Measurements from ENCODE around the gene MKI67.
"Not testable (repeated sequence)": the region's sequence is repeated elsewhere in the genome, so short reads cannot be mapped to it uniquely, and the experiment has no call there.

MKI67 gene

GRCh38 chr10:128125944-128126764 is at the start of gene MKI67:
TSS of gene MKI67 (minus strand) at chr10:128126423. CDS start at chr10:128125667, 756 bp downstream.
- FAIRE-seq (peak; percentile 92), DNase-seq (ENCODE audit: extremely low spot score, insufficient read length, low read depth) (peak; percentile 90)

DNA sequence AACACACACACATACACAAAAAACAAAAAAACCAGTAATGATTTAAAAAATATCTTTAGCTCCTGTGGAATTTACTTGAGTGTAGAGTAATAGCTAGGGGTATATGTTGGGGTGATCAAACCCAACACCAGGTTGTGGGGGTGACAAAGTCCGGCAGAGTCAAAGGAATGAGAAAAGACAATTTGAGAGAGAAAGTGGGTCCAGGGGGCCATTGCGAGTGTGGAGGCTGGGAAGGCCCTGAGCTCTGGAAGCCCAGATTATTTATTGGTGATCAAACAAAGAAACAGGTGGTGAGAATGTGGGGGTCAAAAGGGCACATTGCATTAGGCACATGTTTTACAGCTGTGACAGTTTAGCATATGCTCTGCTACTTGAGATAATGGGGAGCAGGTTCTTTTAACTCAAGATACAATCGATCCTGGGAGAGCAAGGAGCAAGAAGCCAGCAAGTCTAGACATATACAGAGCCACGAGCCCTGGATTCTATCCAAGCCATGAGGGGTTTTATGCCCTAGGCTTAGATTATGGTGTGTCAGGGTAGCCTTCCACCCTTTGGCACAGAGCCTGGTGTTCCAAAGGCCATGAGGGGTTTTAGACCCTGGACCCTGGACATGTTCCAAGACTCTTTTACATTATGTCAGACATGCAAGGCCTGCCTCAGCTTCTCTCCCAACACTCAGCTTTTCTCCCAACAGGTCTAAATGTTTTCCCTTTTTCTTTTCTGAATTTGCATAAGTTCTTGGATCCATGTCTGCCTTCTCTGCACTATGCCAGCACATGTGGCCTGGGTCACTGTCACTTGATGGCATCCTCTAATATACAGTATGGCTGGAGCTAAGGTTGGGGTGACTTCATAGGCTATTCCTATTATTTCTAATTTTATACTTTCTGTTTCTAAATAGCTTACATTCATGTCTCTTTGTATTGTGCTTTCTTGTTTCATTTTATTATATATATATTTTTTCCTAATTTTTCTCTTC is 48.6 kb upstream of the MKI67 start:
- DNase-seq (ENCODE audit: extremely low spot score, insufficient read length, low read depth), result no peak
- no peak for FAIRE-seq

- DNase-seq (ENCODE audit: extremely low spot score, insufficient read length, low read depth) (no peak), FAIRE-seq (no peak)
These were observed 47.2 kb upstream of the MKI67 start for GRCh38 chr10:128173386-128173785.

DNA sequence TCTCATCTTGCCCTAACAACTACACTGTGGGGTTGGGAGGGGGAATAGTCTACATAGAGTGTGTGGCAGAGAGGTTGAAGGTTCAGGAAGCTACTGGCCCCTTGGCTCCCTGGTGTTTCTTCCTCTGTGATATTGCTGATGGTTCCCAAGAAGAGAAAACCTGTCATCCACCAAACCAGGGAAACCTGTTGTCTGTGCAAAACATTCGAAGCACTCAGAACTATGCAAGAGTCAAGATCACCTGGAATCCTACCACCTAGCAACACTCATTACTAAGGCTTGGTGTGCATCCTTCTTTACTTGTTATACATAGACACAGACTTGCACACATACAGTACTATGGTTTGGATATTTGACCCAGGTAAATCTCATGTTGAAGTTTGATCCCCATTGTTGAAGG is 46.5 kb upstream of the MKI67 start:
- FAIRE-seq (no peak), DNase-seq (ENCODE audit: extremely low spot score, insufficient read length, low read depth) (no peak)

DNA sequence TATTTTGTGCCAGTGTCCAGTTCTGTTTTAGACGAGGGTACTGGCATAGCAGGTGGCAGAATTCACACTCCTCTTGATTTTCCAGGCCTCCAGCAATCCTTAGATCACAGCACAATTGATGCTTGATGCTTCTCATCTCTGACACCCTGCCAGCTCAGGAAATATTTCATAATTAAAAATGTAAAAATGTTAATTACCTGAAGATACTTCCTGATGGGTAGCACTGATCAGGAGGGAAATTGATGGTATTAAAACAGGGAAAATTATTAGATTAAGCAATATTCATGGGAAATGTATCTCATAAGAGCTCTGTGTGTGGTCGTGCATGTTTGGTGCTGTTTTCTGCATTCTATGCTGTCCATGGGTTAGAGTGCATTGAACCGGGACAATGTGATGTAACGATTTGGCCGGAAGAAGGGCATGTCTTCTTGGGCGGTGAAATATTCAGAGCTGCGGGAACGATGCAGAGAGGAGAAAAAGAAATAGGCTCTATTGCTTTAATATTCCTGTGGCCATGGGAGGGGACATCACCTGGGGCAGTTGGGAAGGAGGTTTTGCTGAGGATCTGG is 43.7 kb upstream of the MKI67 start:
- DNase-seq (ENCODE audit: extremely low spot score, insufficient read length, low read depth) (no peak), FAIRE-seq (no peak)

- FAIRE-seq, result no peak
- no peak for DNase-seq (ENCODE audit: extremely low spot score, insufficient read length, low read depth)
These were observed 41.8 kb upstream of the MKI67 start for GRCh38 chr10:128167926-128168520.

DNA sequence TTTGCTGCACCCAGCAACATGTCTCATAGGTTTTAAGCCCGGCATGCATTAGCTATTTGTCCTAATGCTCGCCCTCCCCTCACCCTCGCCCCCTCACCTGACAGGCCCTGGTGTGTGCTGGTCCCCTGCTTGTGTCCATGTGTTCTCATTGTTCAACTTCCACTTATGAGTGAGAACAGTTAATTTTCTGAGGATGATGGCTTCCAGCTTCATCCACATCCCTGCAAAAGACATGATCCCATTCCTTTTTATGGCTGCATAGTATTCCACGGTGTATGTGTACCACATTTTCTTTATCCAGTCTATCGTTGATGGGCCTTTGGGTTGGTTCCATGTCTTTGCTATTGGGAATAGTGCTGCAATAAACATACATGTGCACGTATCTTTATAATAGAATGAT is 40.9 kb upstream of the MKI67 start:
- FAIRE-seq; DNase-seq (ENCODE audit: extremely low spot score, insufficient read length, low read depth): not testable (repeated sequence)

GRCh38 chr10:128166151-128166550 is 39.9 kb upstream of the MKI67 start:
- DNase-seq (ENCODE audit: extremely low spot score, insufficient read length, low read depth) (no peak), FAIRE-seq (no peak)

- FAIRE-seq (no peak), DNase-seq (ENCODE audit: extremely low spot score, insufficient read length, low read depth) (no peak)
These were observed 39.3 kb upstream of the MKI67 start for GRCh38 chr10:128165536-128165935.

DNA sequence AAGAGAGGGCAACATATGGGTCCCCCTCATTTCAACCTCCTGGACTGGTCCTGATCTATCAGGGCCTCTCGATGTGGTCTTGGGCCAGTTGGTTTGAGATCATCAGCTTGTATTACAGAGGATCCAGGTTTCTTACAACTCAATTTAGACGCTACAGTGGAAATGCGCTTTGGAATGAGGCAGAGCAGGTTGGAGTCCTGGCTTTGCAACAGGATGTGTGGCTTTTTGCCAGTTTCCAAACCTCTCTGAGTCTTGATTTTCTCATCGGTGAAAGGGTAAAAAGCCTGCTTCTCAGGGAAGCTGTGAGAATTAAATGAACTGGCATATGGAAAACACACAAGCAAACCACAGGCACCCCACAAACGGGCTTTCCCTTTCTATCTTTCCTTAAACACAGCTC is 37.5 kb upstream of the MKI67 start:
- FAIRE-seq, result no peak

DNA sequence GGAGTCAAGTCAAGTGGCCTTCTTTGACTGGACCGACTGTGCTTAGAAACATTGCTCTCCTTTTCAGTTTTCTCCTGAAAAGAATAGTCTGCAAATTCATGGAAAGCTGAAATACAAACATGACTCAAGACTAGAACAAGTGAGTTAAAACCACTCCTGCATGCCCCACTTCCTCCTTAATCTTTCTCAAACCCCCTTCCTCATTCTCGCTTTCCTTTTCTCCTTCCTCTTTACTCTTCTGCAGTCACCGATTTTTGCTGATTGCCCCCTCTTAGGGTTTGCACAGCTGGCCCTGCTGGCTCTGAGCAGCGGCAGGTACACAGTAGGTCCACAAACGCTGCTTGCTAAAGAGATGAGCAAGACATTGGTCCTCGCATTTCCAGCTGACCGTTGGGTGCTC is 34.8 kb upstream of the MKI67 start:
- no peak for FAIRE-seq
- DNase-seq (ENCODE audit: extremely low spot score, insufficient read length, low read depth), result no peak

More for the DNA sequence above, 37.5 kb upstream of the MKI67 start:
- DNase-seq (ENCODE audit: extremely low spot score, insufficient read length, low read depth), result no peak

DNA sequence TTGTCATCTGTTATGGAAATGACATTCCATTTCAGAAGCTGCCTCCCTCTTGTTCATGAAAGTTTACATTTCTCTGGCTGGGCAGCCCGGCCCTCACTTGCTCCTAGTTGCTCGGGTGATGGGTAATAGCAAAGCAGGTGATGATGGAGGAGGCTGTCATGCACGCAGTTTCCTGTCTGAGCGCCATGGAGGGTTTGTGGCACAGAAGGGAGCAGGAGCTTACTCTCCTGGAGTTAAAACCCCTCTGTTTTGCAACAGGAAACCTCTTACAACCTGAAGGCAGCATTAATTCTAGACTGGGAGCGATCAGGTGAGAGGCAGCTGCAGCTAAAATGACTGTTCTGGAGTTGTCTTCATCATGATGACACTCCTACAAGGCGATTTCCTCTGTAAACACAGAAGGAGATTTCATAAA is 34.1 kb upstream of the MKI67 start:
- no peak for DNase-seq (ENCODE audit: extremely low spot score, insufficient read length, low read depth)
- no peak for FAIRE-seq

DNA sequence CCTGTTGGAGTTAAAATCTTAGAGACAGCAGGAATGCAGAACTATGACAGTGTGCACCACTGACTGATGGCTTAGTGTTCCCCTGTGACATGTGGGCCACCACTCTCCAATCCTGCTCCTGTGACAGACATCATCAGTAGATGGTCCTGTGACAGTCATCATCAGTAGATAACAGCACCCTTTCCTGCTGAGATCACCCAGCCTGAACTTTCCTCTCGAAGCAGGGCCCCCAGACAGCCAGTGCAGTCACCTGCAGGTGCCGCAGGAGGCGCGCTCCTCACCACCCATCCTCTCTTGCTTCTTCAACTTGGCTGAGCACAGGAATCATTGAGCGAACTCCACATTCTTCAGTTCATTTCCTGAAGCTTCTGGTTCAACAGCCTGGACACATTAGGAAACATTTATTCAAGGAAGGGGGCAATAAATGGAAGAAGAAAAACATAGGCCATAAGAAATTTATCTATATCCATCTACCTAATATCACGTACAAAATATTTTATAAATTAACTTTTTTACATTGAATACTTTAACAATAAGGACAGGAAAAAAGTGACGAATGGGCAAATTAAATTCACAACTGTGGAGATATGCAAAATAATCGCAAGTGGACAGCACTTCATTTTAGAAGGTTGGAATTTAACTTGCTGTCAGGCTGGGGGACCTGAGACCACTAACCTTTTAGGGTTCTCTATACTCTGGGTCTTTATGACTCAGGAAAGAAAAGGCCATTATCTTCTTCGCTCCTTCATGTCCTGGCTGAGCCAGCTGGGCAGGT is 32.0 kb upstream of the MKI67 start:
- FAIRE-seq (no peak), DNase-seq (ENCODE audit: extremely low spot score, insufficient read length, low read depth) (no peak)

DNA sequence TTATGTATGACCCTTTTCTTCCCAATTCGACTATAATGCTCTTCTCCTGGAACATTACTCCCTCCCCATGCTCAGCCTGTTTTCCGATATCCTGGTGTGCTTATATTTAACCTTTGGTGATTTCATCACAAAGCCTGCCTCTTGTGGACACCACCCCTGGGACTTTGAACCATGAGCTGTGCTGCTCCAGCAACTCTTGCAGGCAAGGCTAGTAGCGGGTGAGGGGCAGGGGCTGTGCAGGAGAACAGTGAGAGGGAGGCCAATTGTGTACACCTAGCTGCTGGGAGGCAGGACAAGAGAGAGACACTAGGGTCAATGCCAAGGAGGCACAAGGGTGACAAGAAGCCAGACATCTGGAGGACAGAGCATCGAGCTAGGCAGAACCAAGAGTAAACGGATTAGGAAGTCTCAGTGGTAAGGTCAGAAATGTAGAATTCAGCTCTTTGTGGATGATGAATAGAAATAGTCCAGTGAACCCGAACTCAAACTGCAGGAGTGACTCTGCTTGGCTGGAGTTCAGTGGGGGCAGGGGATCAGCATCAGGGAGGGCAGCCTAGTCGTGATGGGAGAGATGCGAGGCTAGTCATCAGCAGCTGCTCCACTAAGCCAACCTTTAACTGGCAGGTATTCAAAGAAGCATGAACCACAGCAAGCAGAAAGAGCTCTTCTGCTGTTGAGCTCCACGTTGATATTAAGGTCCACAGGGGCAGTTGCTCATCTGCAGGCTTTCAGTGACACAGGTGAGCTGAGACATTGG is 31.0 kb upstream of the MKI67 start:
- DNase-seq (ENCODE audit: extremely low spot score, insufficient read length, low read depth) (no peak), FAIRE-seq (no peak)

- DNase-seq (ENCODE audit: extremely low spot score, insufficient read length, low read depth) (no peak), FAIRE-seq (no peak)
These were observed 26.7 kb upstream of the MKI67 start for GRCh38 chr10:128152741-128153580.

GRCh38 chr10:128151031-128151430 is 24.8 kb upstream of the MKI67 start:
- FAIRE-seq, result no peak
- DNase-seq (ENCODE audit: extremely low spot score, insufficient read length, low read depth), result no peak

DNA sequence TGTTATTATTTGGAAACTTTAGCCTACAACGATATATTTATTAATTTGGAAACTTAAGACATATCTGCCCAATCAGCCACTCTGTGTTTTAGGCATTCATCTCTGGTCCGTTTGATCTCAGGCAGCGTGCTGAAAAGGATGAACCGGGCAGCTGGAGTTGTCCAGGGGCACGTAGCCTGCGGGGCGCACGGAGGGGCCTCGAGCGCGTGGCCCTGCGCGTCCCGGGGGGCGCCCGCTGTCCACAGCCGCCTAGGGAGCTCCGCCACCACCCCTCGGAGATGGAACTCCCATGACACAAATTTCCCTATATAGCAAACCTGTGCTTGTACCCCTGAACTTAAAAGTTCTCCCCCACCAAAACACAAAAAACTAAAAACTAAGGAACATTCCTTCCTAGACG is 24.3 kb upstream of the MKI67 start:
- FAIRE-seq (no peak), DNase-seq (ENCODE audit: extremely low spot score, insufficient read length, low read depth) (no peak)

GRCh38 chr10:128150045-128150493 is 23.8 kb upstream of the MKI67 start:
- DNase-seq (ENCODE audit: extremely low spot score, insufficient read length, low read depth) (peak; percentile 87), FAIRE-seq (peak; percentile 53)
